ENCODE results near the gene NFIA. TPM values are rescaled to one million over a fixed set of nuclear protein-coding genes. Genes with fewer than 3 reads are reported as not detected.

NFIA gene
- total RNA-seq, 3 donors from 2014 or later = 2.7 to 6.9 (median 5.8) TPM

DNA sequence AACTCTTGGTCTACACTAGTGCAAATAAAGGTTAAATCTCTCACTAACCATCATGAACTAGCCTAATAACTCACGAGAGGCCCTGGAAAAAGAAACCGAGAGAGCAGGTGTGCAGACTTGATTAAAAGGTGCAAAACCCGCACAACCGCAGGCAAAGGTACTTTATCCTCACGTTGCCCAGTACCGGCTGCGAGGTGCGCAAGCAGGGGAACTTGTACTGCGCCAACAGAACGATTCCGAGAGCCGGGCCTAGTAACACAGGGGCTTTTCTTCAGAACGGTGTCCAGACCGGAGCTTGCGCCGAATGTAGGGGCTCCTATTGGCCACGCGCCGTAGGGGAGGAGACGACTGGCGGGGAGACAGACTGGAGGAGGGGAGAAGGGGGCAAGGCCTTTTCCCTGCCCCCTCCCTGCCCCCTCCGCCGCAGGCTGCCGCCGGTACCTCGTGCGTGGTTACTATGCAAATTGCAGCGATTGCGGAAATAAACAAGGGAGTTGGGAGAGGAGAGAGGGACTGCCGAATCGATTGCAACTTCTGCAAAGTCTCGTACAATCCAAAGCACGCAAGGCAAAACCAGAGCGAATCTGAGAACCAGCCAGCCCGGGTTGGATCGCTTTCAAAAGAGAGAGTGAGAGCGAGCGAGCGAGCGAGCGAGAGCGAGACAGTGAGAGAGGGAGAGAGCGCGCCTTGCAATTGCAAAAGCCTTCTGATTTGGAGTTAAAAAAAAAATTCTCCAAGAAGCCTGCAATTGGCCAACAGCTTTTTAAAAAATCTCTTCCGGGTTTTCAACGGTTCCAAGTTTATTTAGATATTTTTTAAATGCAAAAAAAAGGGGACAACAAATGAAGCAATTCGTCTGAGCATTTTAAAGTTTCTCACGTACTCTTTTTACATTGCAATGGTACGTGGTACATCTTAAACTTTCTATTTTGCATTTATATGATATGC is 5.4 kb upstream of the NFIA start:
- peaks cover 48% of the 10 kb centered on the region for H3K4me1 Mint-ChIP-seq (ENCODE audit: low read depth)
- DNase-seq = peak; percentile 61
- H3K9me3 Mint-ChIP-seq = no peaks in the 10 kb centered on the region
- peaks cover 6% of the 10 kb centered on the region for H3K27me3 Mint-ChIP-seq (ENCODE audit: low read depth)
- peak; percentile 69 to 71 for ATAC-seq
- no peaks in the 10 kb centered on the region for H3K36me3 Mint-ChIP-seq (ENCODE audit: insufficient read depth)
- peak overlapping the region; percentile 93 for H3K4me3 Mint-ChIP-seq

- H3K27me3 Mint-ChIP-seq (ENCODE audit: low read depth) = peaks cover 6% of the 10 kb centered on the region
Measured at GRCh38 chr1:61077676-61078541, 4.5 kb upstream of the NFIA start.

DNA sequence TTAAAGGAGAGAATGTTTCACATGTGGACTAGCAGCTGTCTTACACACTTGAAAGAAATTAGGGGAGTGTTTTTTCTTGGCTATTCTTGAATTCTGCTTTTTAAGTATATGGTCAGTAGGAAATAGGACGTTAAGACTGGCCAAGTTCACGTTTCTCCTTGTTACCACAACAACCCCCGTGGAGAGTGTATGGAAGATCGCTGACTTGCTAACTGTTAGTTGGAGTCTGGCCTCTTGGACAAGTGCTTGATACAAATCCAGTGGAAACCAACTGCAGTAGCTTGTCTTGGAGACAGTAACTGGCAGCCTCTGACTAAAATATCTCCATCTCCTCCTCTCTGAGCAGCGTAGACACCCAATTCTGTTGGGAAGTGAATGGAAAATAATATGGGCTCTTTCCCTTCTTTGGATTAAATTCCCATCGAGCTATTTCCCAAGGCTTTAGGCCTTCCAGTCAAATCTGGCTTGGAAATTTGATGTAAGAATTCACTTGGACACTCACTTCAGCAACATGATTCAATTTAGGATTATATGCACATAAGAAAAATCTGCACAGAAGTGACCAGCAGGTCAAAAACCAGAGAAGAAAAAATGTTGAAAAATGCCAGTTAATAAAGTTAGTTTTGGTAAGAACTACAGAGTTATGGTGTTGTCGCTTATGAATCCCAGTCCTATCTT is 3.6 kb upstream of the NFIA start:
- peaks cover 50% of the 10 kb centered on the region for H3K4me1 Mint-ChIP-seq (ENCODE audit: low read depth)
- no peak for ATAC-seq
- DNase-seq = no peak
- H3K4me3 Mint-ChIP-seq = peak overlapping the region; percentile 93
- no peaks in the 10 kb centered on the region for H3K9me3 Mint-ChIP-seq
- no peaks in the 10 kb centered on the region for H3K36me3 Mint-ChIP-seq (ENCODE audit: insufficient read depth)
- H3K27me3 Mint-ChIP-seq (ENCODE audit: low read depth) = peaks cover 6% of the 10 kb centered on the region

More at GRCh38 chr1:61077676-61078541, 4.5 kb upstream of the NFIA start:
- no peaks in the 10 kb centered on the region for H3K36me3 Mint-ChIP-seq (ENCODE audit: insufficient read depth)
- H3K4me3 Mint-ChIP-seq = peak overlapping the region; percentile 93
- peak; percentile 86 for DNase-seq
- no peaks in the 10 kb centered on the region for H3K9me3 Mint-ChIP-seq
- H3K4me1 Mint-ChIP-seq (ENCODE audit: low read depth) = peaks cover 48% of the 10 kb centered on the region
- ATAC-seq = peak; percentile 71 to 73

DNA sequence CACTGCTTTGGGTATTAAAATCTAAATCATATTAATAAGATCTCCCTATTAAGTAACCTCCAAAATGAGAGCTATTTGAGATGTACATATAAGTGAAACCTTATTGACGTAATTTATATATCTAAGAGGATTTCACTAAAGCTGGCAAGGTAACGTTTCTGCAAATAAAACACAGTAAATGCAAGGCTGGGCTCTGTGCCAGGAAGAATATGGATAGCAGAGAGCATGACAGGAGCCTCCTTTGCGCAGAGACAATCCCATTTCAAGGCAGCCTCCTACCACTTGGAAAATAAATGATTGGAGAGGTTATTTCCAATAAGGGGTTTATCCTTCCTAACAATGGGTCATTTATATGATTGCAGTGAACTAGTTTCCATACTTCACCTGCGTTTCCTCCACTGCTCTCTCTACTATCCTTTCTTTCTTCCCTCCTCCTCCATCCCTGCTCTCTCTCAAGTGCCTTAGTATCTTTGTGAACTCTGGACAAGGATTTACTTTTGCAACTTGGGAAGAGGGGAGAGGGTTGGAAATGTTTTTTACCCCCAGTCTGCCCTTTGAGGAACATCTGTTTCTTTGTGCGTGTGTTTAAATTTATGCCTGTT is 3.0 kb upstream of the NFIA start:
- H3K36me3 Mint-ChIP-seq (ENCODE audit: insufficient read depth) = no peaks in the 10 kb centered on the region
- no peak for ATAC-seq
- H3K27me3 Mint-ChIP-seq (ENCODE audit: low read depth) = peaks cover 12% of the 10 kb centered on the region
- peaks cover 54% of the 10 kb centered on the region for H3K4me1 Mint-ChIP-seq (ENCODE audit: low read depth)
- no peak for DNase-seq
- H3K9me3 Mint-ChIP-seq = no peaks in the 10 kb centered on the region
- peak overlapping the region; percentile 50 for H3K4me3 Mint-ChIP-seq

DNA sequence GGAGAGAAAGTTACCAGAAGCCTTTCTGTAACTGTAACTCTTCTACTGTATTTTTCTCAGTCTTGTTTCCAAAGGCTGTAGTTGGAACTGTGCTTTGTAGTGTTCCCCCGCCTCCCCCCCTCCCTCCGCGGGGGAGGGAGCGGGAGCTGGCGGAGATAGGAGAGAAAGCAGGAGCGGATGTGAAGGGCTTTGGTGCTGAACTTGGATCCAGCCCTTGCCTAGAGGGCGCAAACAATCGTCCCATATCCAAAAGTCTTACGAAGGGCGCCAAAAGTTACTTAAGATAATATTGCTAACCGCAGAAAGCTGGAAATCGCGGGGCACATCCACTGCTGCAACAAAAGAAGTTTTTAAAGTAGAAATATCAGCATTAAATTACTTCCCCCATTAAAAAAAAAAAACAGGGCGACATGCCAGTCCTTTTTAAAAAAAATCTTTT is 2.4 kb upstream of the NFIA start:
- peaks cover 12% of the 10 kb centered on the region for H3K27me3 Mint-ChIP-seq (ENCODE audit: low read depth)
- no peaks in the 10 kb centered on the region for H3K9me3 Mint-ChIP-seq
- H3K36me3 Mint-ChIP-seq (ENCODE audit: insufficient read depth) = no peaks in the 10 kb centered on the region
- peak overlapping the region; percentile 50 for H3K4me3 Mint-ChIP-seq
- no peak for DNase-seq
- ATAC-seq = no peak
- H3K4me1 Mint-ChIP-seq (ENCODE audit: low read depth) = peaks cover 54% of the 10 kb centered on the region

GRCh38 chr1:61080413-61081143 is 1.8 kb upstream of the NFIA start:
- H3K4me1 Mint-ChIP-seq (ENCODE audit: low read depth) = peaks cover 54% of the 10 kb centered on the region

GRCh38 chr1:61081144-61081685 is 1.1 kb upstream of the NFIA start:
- Mint-ChIP-seq H3K9me3 (no peaks in the 10 kb centered on the region), H3K4me1 (ENCODE audit: low read depth) (peaks cover 54% of the 10 kb centered on the region), H3K27me3 (ENCODE audit: low read depth) (peaks cover 12% of the 10 kb centered on the region), H3K36me3 (ENCODE audit: insufficient read depth) (no peaks in the 10 kb centered on the region), H3K4me3 (peak overlapping the region; percentile 74)
- ATAC-seq = peak; percentile 6 to 14
- no peak for DNase-seq

More at GRCh38 chr1:61080413-61081143, 1.8 kb upstream of the NFIA start:
- H3K9me3 Mint-ChIP-seq = no peaks in the 10 kb centered on the region
- ATAC-seq = no peak
- no peaks in the 10 kb centered on the region for H3K36me3 Mint-ChIP-seq (ENCODE audit: insufficient read depth)
- peaks cover 12% of the 10 kb centered on the region for H3K27me3 Mint-ChIP-seq (ENCODE audit: low read depth)
- H3K4me3 Mint-ChIP-seq = peak overlapping the region; percentile 69
- DNase-seq = no peak

GRCh38 chr1:61081686-61082310 is 563 bp upstream of the NFIA start:
- Mint-ChIP-seq H3K4me3 (peak overlapping the region; percentile 74), H3K36me3 (ENCODE audit: insufficient read depth) (no peaks in the 10 kb centered on the region), H3K27me3 (ENCODE audit: low read depth) (peaks cover 12% of the 10 kb centered on the region), H3K9me3 (no peaks in the 10 kb centered on the region), H3K4me1 (ENCODE audit: low read depth) (peaks cover 48% of the 10 kb centered on the region)
- ATAC-seq = peak; percentile 24 to 32
- peak; percentile 47 for DNase-seq

DNA sequence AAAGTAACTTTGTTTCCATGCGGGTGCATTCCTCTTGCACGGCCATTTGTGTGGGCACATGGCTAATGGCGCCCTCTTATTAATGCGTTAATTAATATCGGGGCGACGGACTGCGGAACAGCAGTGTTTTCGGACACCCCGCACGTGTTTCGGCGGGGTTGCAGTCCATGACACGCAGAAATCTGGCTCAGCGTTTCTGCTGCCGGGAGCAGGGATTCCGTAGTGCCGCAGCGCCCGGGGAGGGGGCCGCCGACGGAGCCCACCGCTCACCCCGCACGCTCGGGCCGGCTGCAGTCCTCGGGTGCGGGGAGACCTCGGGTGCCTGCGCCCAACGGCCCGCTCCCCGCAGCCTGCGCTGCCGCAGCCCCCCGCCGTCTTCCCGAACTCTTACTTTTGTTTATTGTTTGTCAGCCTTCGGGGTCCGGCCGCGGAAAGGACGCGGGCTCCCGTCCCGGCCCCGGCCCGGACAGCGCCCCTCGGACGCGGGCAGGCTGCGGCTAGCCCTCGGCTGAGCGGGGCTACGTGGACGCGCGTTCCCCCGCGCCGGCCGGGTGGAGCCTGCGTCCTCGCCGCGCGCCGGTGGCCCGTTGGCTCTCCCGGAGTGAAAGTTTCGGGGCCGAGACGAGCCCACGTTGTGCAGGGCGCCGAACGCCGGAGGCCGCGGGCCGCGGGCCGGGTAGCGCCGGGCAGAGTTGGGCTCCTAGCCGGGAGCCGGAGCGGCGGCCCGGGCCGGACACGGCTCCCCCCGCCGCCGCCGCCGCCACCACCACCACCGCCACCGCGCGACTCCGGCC is 849 bp downstream of the NFIA start:
- Mint-ChIP-seq H3K27me3 (ENCODE audit: low read depth) (peaks cover 12% of the 10 kb centered on the region), H3K9me3 (no peaks in the 10 kb centered on the region), H3K4me3 (peak overlapping the region; percentile 85), H3K36me3 (ENCODE audit: insufficient read depth) (peaks cover 1% of the 10 kb centered on the region), H3K4me1 (ENCODE audit: low read depth) (peaks cover 41% of the 10 kb centered on the region)
- ATAC-seq (peak; percentile 19 to 23), DNase-seq (peak; percentile 13)

DNA sequence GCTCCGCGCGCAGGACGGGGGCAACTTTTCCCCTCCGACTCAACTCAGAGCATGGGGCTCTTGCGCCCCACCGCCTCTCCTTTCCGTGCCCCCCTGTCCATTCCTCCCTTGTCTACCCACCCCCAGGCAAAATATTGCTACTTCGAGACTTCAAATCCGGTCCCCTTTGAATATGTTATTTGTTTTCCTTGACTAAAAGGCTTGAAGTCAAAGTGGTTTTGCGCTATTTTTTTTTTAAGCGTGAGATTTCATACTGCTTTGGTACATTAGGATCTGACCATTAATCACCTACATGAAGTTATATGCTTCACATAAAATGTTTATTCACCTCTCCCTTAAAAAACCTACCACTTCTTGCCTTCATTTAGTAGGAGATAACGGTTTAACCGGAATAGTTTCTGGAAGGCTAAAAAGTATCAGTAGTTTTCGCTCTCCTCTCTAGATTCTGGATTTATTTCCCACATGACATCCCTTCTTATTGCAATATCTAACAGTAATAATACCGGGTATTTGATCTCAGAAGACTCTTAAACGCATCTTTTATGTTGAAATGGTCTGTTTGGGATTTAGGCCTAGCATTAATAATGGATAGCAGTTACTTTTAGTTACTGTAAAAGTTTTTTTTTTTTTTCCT is 1.6 kb downstream of the NFIA start:
- H3K4me3 Mint-ChIP-seq = peak overlapping the region; percentile 85
- DNase-seq = no peak
- peaks cover 5% of the 10 kb centered on the region for H3K36me3 Mint-ChIP-seq (ENCODE audit: insufficient read depth)
- peaks cover 33% of the 10 kb centered on the region for H3K4me1 Mint-ChIP-seq (ENCODE audit: low read depth)
- no peaks in the 10 kb centered on the region for H3K9me3 Mint-ChIP-seq
- H3K27me3 Mint-ChIP-seq (ENCODE audit: low read depth) = peaks cover 12% of the 10 kb centered on the region
- no peak for ATAC-seq

DNA sequence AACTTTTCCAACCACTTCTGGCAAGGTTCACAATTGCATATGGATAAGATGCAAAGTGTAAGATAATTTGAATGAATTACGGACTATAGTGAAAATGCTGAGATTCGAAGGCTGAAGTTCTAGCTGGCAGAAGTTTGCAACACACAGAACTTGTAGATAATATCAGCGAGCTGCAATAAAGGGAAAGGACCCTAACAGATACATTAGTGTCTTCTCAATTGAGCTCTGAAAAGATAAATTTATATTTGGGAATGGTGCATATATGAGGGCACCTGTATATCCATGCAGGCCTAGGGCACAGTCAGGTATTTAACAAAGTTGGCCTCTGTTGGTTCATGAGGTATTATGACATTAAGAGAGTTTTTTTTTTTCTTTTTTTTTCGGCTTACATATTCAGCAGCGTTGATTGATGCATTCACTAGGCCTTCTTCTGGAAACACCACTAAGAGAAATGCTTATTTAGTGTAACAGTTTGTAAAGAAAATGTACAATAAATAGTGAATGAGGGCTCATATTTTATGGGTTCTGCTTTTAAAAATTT is 2.2 kb downstream of the NFIA start:
- Mint-ChIP-seq H3K9me3 (no peaks in the 10 kb centered on the region), H3K27me3 (ENCODE audit: low read depth) (peaks cover 12% of the 10 kb centered on the region), H3K4me3 (peak overlapping the region; percentile 85), H3K4me1 (ENCODE audit: low read depth) (peaks cover 27% of the 10 kb centered on the region), H3K36me3 (ENCODE audit: insufficient read depth) (peaks cover 5% of the 10 kb centered on the region)
- no peak for DNase-seq
- ATAC-seq = no peak

All from activated T-cell treated with anti-CD3 and anti-CD28 coated beads, Interleukin-2, amount 50 U/mL, for 4 hours (primary cell).